ENCODE measurements around the gene MYCBPAP.
"Not testable (repeated sequence)": the region's sequence is repeated elsewhere in the genome, so short reads cannot be mapped to it uniquely, and the experiment has no call there.

MYCBPAP gene

GRCh38 chr17:50472286-50472685 is 36.0 kb upstream of the MYCBPAP start:
- no peak for DNase-seq

- DNase-seq: not testable (repeated sequence)
Observed at GRCh38 chr17:50472761-50473161, 35.5 kb upstream of the MYCBPAP start.

DNA sequence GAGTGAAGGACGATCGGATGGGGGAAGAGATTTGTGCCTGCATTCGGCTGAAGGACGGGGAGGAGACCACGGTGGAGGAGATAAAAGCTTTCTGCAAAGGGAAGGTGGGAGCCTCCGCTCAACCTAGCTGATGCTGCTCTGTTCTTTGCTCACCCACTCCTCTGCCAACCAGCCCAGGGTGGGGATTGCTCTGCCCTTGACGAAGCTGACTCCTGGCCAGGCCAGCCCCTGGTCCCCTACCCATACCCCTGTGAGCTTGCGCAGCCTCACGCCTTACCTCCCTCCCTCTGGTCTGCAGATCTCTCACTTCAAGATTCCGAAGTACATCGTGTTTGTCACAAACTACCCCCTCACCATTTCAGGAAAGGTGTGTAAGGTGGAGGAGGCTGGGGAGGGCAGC is 34.3 kb upstream of the MYCBPAP start:
- no peak for DNase-seq

DNA sequence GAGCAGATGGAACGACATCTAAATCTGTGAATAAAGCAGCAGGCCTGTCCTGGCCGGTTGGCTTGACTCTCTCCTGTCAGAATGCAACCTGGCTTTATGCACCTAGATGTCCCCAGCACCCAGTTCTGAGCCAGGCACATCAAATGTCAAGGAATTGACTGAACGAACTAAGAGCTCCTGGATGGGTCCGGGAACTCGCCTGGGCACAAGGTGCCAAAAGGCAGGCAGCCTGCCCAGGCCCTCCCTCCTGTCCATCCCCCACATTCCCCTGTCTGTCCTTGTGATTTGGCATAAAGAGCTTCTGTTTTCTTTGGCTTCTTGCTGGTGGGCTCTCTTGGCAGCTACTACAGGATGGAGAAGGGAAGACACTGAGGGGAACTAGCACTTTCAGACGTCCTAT is 33.7 kb upstream of the MYCBPAP start:
- no peak for DNase-seq

GRCh38 chr17:50475362-50475761 is 32.9 kb upstream of the MYCBPAP start:
- no peak for DNase-seq

DNA sequence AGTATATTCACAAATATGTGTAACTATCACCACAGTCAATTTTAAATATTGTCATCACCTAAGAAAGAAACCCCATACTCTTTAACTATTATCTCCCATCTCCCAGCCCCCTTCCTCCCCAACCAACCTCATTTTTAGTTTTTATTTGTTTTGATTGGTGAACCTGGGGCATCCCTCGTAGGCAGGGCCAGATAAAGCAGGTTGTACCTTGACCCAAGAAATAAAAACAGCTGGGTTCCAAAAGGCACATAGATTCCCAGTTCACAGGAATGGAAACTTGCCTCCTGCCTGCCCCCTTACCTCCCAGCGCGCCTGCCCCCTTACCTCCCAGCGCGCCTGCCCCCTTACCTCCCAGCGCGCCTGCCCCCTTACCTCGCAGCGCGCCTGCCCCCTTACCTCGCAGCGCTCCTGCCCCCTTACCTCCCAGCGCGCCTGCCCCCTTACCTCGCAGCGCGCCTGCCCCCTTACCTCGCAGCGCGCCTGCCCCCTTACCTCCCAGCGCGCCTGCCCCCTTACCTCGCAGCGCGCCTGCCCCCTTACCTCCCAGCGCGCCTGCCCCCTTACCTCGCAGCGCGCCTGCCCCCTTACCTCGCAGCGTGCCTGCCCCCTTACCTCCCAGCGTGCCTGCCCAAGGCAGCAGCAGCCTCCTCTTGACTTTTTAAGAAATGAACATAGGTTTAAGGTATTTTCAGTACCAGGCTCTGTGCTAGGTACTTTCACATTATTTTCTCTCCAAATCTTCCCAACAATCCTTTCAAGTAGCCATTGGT is 32.3 kb upstream of the MYCBPAP start:
- DNase-seq: not testable (repeated sequence)

GRCh38 chr17:50476545-50477315 is 31.5 kb upstream of the MYCBPAP start:
- DNase-seq: no peak

DNA sequence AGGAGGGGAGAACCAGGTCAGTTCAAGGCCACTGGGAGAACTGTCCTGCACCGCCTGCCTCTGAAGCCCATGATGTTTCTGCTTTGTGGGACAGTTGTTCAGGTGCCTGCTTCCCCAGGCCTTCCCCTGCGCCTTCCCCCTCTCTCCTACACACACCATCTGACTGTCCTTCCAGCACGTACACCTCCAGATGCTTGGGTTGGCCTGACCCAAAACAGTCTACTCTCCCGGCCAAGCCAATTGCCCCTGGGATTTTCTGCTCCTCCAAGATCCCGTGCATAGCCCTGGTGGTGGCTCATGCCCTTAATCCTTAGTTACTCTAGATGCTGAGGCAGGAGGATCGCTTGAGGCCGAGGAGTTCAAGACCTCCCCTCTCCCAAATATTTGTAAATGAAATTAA is 30.3 kb upstream of the MYCBPAP start:
- DNase-seq: no peak

DNA sequence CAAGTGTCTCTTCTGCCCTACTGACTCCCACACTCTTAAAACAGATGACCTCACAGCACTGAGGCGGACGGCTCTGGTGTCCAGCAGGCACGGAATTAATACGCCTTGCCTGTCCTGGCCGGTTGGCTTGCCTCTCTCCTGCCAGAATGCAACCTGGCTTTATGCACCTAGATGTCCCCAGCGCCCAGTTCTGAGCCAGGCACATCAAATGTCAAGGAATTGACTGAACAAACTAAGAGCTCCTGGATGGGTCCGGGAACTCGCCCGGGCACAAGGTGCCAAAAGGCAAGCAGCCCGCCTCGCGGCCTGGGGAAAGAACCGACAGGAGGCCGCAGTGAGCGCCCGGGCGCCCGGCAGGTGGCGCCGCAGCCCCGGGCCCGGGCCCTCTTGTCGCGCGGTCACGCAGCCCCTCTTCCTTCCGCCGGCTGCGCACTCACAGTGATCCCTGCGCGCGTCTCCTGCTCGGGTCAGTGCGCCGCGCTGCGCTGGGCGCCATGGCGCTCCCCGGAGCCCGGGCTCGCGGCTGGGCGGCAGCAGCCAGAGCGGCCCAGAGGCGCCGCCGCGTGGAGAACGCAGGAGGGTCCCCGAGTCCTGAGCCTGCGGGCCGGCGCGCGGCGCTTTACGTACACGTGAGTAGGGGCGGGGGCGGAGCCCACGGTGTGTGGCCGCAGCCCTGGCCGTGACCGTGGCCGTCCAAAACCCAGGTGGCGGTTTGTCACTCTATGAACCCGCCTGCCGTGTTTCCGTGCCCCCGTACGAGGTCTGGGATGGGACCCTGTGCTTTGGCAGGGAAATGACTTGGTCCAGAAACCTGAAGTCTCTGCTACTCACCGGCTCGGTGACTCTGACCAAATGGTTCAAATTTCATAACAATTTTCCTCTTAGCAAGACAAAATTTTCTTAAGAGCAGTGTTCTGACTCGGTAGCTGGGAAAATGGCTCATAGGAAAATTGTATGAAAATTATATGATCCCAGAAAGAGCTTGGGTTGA is 29.6 kb upstream of the MYCBPAP start, which contains the start of gene RSAD1:
RSAD1 (plus strand) TSS at position 470 of the 991 bp plus-strand sequence; CDS start at position 495, 25 bp downstream.
- peak; percentile 93 for DNase-seq

GRCh38 chr17:50479522-50480141 is 28.6 kb upstream of the MYCBPAP start:
- DNase-seq: peak; percentile 79

DNA sequence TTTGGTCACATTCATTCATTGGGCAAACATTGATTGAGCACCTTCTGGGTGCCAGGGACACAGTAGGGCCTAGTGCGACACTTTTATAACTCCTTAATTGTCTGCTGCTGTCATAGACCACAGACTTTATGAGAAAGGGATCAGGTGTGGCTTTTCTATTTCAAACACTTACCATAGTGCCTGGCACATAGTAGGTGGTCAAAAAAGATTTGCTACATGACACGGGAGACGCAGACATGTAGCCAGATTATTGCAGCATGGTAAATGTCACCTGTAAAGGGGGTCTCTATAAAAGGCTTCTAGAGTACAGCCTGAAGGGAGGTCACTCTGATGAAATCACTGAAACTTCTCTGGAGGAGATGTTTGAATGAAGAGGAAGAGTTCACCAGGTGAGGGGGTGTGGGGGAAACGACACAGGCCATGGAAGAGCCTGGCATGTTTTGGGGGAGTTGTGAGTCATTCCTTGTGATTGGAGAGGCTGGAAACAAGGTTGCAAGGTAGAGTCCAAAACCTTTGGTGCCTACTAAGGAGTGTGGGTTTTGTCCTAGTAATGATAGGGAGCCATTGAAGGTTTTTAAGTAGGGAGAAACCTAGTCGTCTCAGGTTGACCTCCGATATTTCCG is 28.0 kb upstream of the MYCBPAP start:
- no peak for DNase-seq

DNA sequence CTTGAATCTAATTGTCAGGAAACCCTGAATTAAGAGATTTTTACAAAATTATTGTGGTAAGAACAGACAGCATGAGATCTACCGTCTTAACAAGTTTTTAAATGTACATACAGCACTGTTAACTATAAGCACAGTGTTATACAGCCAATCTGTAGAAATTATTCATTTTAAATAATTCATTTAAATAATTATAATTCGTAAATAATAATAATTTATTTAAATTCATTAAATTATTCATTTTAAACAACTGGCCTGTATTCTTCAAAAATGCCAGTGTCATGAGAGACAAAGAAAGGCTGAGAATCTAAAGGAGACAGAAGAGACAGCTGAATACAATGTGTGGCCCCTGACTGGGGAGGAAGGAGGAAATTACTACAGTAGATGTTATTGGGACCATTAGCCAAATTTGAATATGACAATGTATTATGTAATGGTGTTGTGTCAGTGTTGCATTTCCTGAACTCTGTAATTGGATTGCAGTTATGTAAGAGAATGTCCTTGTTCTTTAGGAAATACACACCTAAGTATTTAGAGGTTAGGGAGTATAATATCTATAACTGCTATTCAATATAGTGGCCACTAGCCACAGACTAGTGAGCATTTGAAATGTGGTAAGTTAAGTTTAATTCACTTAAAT is 27.3 kb upstream of the MYCBPAP start:
- peak; percentile 44 for DNase-seq

- no peak for DNase-seq
Observed at GRCh38 chr17:50481648-50482047, 26.6 kb upstream of the MYCBPAP start.

GRCh38 chr17:50482110-50482509 is 26.1 kb upstream of the MYCBPAP start:
- no peak for DNase-seq

GRCh38 chr17:50482516-50482915 is 25.7 kb upstream of the MYCBPAP start:
- peak; percentile 95 for DNase-seq

- no peak for DNase-seq
Observed at GRCh38 chr17:50483266-50483665, 25.0 kb upstream of the MYCBPAP start.

GRCh38 chr17:50484386-50485155 is 23.7 kb upstream of the MYCBPAP start:
- DNase-seq: no peak

DNA sequence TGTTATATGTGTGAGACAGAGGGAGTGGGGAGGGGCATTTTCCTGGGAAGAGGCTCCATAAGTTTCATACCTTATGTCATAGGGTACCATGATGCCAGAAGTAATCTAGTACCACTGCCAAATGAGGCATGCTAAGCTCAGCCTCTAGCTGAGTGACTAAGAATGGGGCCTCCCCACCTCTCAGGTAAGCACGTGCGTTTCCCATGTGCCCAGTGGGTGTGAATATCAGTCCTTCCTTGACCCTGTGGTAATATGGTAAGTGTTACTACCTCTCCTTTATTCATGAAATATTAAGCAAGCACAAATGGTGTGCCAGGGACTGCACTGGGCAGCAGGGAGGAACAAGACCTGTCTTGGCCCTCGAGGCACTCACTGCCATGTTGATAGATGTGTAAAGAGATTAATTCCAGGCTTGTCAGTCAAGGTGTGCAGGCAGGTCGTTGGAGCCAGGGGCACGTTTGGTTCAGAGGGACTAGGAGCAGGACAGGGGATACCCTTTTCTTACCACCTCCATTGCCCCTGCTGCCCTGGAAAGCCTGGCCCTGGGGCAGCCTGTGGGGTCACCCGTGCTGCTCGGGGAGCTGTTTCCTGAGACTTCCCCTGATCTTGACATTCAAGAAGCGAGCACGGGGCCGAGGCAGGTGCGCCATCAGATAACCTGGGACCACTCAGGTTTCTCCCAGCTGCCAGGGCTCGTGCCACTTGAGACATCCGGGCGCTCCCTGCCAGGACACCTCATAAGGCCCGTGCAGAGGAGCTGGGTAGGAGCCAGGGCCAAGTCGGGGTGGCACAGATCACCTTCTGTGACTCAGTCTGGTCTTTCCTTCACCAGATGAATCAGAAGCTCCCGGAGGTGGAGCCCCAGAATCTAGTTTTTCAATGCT is 20.8 kb upstream of the MYCBPAP start:
- DNase-seq: no peak

- DNase-seq: no peak
Observed at GRCh38 chr17:50488880-50489279, 19.4 kb upstream of the MYCBPAP start.

DNA sequence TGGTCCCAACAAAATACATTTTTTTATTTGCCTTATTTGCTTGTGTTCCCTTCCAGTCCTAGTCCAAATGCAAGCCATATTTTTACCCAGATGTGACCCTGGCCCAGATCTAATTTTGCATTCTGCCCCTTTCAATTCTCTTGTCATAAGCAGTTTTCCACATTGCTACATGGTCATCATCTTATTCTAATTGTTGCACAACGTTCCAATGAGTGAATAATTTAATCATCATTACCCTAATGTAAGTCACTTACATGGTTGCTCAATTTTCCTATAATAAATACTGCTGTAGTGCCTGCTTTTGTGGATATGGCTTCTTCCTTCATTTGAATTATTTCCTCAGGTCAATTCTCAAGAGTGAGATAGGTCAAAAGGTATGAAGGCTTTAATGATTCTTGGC is 16.7 kb upstream of the MYCBPAP start:
- DNase-seq: peak; percentile 40
